Measurements from ENCODE around the gene CMYA5. TPM values are rescaled to one million over a fixed set of nuclear protein-coding genes. Genes with fewer than 3 reads are reported as not detected.
"Not testable (repeated sequence)": the region's sequence is repeated elsewhere in the genome, so short reads cannot be mapped to it uniquely, and the experiment has no call there.

Gene CMYA5
- total RNA-seq, 2 donors from 2014 or later = 1,199 to 1,662 TPM

GRCh38 chr5:79704553-79704952, 14.9 kb downstream of the CMYA5 start:
- Histone ChIP-seq H3K36me3 (no peaks in the 10 kb centered on the region), H3K9me3 (no peaks in the 10 kb centered on the region), H3K4me3 (no peak overlapping the region), H3K4me1 (peaks cover 0 to 12% of the 10 kb centered on the region in 2 donors), H3K27me3 (no peaks in the 10 kb centered on the region), H3K27ac (peak overlapping the region; percentile 41 to 96)
- DNase-seq (ENCODE audit: low spot score) = no peak
- TF ChIP-seq CTCF (IDR thresholded peaks at IDR 0.05) = no peak

GRCh38 chr5:79705632-79706031, 16.0 kb downstream of the CMYA5 start:
- H3K4me3 ChIP-seq = no peak overlapping the region

GRCh38 chr5:79706317-79706716, 16.7 kb downstream of the CMYA5 start:
- not testable (repeated sequence) for H3K4me3 ChIP-seq

More at GRCh38 chr5:79705632-79706031, 16.0 kb downstream of the CMYA5 start:
- peak overlapping the region in 1 of 2 donors; percentile 96 for H3K27ac ChIP-seq
- H3K36me3 ChIP-seq = no peaks in the 10 kb centered on the region
- TF ChIP-seq CTCF (IDR thresholded peaks at IDR 0.05) = no peak
- no peak for DNase-seq (ENCODE audit: low spot score)
- no peaks in the 10 kb centered on the region for H3K27me3 ChIP-seq
- H3K9me3 ChIP-seq = no peaks in the 10 kb centered on the region
- H3K4me1 ChIP-seq = peaks cover 0 to 6% of the 10 kb centered on the region in 2 donors

GRCh38 chr5:79707535-79707934, 17.9 kb downstream of the CMYA5 start:
- H3K4me3 ChIP-seq = no peak overlapping the region
- H3K27ac ChIP-seq = peak overlapping the region; percentile 24 to 96
- DNase-seq (ENCODE audit: low spot score) = no peak
- no peaks in the 10 kb centered on the region for H3K36me3 ChIP-seq
- peaks cover 0 to 6% of the 10 kb centered on the region in 2 donors for H3K4me1 ChIP-seq
- H3K9me3 ChIP-seq = no peaks in the 10 kb centered on the region
- no peak for TF ChIP-seq CTCF (IDR thresholded peaks at IDR 0.05)
- no peaks in the 10 kb centered on the region for H3K27me3 ChIP-seq

More at GRCh38 chr5:79706317-79706716, 16.7 kb downstream of the CMYA5 start:
- peak overlapping the region in 1 of 2 donors; percentile 96 for H3K27ac ChIP-seq
- not testable (repeated sequence) for H3K9me3 ChIP-seq; DNase-seq (ENCODE audit: low spot score); H3K4me1 ChIP-seq; H3K36me3 ChIP-seq; H3K27me3 ChIP-seq

GRCh38 chr5:79712741-79713140, 23.1 kb downstream of the CMYA5 start:
- no peak for DNase-seq (ENCODE audit: low spot score)
- no peak for TF ChIP-seq CTCF (IDR thresholded peaks at IDR 0.05)
- H3K4me3 ChIP-seq = no peak overlapping the region
- no peaks in the 10 kb centered on the region for H3K4me1 ChIP-seq
- H3K36me3 ChIP-seq = no peaks in the 10 kb centered on the region
- H3K27me3 ChIP-seq = no peaks in the 10 kb centered on the region
- no peaks in the 10 kb centered on the region for H3K9me3 ChIP-seq
- peak overlapping the region in 1 of 2 donors; percentile 35 for H3K27ac ChIP-seq

- no peaks in the 10 kb centered on the region for H3K4me1 ChIP-seq
- H3K9me3 ChIP-seq = no peaks in the 10 kb centered on the region
Measured at GRCh38 chr5:79713727-79714126, 24.1 kb downstream of the CMYA5 start.

More at GRCh38 chr5:79713727-79714126, 24.1 kb downstream of the CMYA5 start:
- H3K27me3 ChIP-seq = no peaks in the 10 kb centered on the region
- no peak for TF ChIP-seq CTCF (IDR thresholded peaks at IDR 0.05)
- no peaks in the 10 kb centered on the region for H3K36me3 ChIP-seq
- H3K27ac ChIP-seq = peak overlapping the region in 1 of 2 donors; percentile 7
- H3K4me3 ChIP-seq = no peak overlapping the region
- DNase-seq (ENCODE audit: low spot score) = no peak

Measured in right atrium auricular region (tissue), 2 donors.